Endometrial microvascular endothelial cells (primary cell): Measurements from ENCODE around the gene SUN3. TPM values are rescaled to one million over a fixed set of nuclear protein-coding genes. Genes with fewer than 3 reads are reported as not detected.

Source experiments
- in situ Hi-C: cut with HindIII; loops from 2 replicates; pipeline ENCODE4 v1.10.0; 2017; ENCODE audit warnings: low sequenced_read_pairs, low pct_unique_long_range_greater_than_20kb; ENCODE audit errors: inconsistent ontology term
- total RNA-seq: library from RNA; depleted of rRNA; stranded (reverse); fragments of >200 nt; gene quantifications from one replicate; pipeline ENCODE4 v1.2.3, GENCODE V29; 2015; ENCODE audit errors: inconsistent ontology term

The SUN3 gene
- total RNA-seq, 1 donor from 2014 or later, result not detected

- in situ Hi-C loops, result loop anchor here (25.0 kb wide), 1 partner anchor 97 kb away; the partner anchor contains the start of gene UPP1
Measured at GRCh38 chr7:47989607-47990400, 39.1 kb downstream of the SUN3 start.

GRCh38 chr7:47988496-47989386 is 40.2 kb downstream of the SUN3 start:
- in situ Hi-C loops, result loop anchor here (25.0 kb wide), 1 partner anchor 99 kb away; the partner anchor contains the start of gene UPP1

- in situ Hi-C loops, result loop anchor here (25.0 kb wide), 1 partner anchor 105 kb away; the partner anchor contains the start of gene UPP1
Measured at GRCh38 chr7:47982610-47983009, 46.3 kb downstream of the SUN3 start.

- in situ Hi-C loops, result loop anchor here (25.0 kb wide), 1 partner anchor 107 kb away; the partner anchor contains the start of gene UPP1
Measured at GRCh38 chr7:47980648-47981047, 48.3 kb downstream of the SUN3 start.

- in situ Hi-C loops, result loop anchor here (25.0 kb wide), 1 partner anchor 107 kb away; the partner anchor contains the start of gene UPP1
Measured at GRCh38 chr7:47979832-47980181, 49.1 kb downstream of the SUN3 start.

GRCh38 chr7:47979145-47979831 is 49.6 kb downstream of the SUN3 start, which contains the start of gene HUS1:
TSS of gene HUS1 (minus strand) at chr7:47979615. CDS start at chr7:47979519, 96 bp downstream.
- in situ Hi-C loops, result loop anchor here (25.0 kb wide), 1 partner anchor 108 kb away; the partner anchor contains the start of gene UPP1

GRCh38 chr7:47978790-47979144 is 50.1 kb downstream of the SUN3 start:
- in situ Hi-C loops, result loop anchor here (25.0 kb wide), 1 partner anchor 109 kb away; the partner anchor contains the start of gene UPP1

GRCh38 chr7:47973739-47974138 is 55.2 kb downstream of the SUN3 start:
- in situ Hi-C loops, result no loop called here

GRCh38 chr7:47970761-47971160 is 58.1 kb downstream of the SUN3 start:
- in situ Hi-C loops, result no loop called here

- in situ Hi-C loops, result no loop called here
Measured at GRCh38 chr7:47968847-47969774, 59.8 kb downstream of the SUN3 start.

GRCh38 chr7:47967708-47968107 is 61.2 kb downstream of the SUN3 start:
- in situ Hi-C loops, result no loop called here

GRCh38 chr7:47967123-47967522 is 61.8 kb downstream of the SUN3 start:
- in situ Hi-C loops, result no loop called here

GRCh38 chr7:47965456-47965855 is 63.5 kb downstream of the SUN3 start:
- in situ Hi-C loops, result no loop called here

GRCh38 chr7:47962262-47962661 is 66.6 kb downstream of the SUN3 start:
- in situ Hi-C loops, result no loop called here

- in situ Hi-C loops, result no loop called here
Measured at GRCh38 chr7:47957156-47957555, 71.8 kb downstream of the SUN3 start.

- in situ Hi-C loops, result no loop called here
Measured at GRCh38 chr7:47956220-47956619, 72.7 kb downstream of the SUN3 start.

GRCh38 chr7:47954231-47954911 is 74.5 kb downstream of the SUN3 start:
- in situ Hi-C loops, result no loop called here
